ENCODE measurements around the gene FCHSD2.
"Not testable (repeated sequence)": the region's sequence is repeated elsewhere in the genome, so short reads cannot be mapped to it uniquely, and the experiment has no call there.

The FCHSD2 gene

DNA sequence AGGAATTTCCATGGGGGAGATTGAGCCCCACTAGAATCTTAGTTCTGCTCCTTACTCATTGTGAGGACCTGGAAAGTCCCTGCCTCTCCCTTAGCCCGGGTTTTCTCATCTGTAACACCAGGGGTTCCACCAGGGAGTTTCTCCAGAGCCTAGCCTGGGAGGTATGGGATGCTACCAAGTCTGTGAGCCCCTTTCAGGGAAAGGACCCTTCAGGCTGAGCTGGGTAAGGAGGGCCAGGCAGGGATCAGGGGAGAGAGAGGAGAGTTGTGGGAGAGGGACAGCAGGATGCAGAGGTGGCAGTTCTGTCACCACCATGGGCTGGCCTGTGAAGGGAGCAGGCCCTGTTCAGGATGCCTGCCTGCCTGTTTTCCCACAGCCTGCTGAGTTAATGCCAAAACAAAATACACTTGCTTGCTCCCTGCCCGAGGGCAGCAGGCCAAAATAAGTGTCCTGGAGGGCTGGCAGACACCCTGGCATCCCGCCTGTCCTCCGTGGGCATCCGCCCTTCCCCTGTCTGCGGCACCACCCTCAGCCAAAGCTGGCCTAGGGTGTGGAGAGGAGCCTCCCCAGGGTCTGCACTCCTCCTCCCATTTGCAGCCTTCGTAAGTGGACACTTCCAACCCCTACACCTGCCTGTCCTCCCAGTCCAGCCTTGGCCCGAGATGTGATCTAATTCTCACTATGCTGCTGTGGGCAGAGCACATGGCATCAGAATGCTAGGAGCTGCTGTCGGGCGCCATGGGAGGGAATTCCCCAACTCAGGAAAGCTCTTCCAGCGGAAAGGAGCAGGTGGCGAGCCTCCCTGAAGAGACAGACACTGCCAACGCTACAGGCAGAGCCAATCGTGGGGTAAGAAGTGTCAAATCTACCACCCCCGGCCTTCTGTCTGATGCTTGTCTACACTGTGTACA lies 5.9 kb upstream of the FCHSD2 start:
- DNase-seq: no peak

DNA sequence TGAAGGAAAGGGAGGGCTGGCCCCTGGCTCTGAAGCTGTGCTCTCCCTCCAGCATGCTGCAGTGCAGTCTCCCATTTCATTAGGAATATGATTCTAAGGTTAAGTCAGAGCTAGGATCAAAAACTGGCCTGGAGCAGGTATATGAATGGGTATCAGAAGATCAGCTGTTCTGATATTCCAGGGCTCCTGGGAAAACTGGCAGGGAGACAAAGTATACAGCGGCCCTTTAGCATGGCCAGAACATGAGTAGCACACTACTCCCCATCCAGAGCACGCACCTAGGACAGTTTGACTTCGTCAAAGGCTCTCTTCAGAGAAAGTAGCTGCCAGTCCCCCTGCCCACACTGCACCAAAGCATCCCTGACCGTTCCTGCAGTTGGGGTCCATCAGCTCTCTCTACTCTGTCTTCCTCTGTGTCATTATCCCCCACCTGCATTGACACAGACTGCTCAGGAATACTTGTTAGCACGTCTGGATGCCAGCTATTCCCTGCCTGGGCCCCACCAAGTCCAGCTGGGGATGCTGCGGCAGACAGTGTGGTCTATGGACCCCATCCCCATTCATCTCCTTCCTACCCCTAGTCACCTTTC lies 4.0 kb upstream of the FCHSD2 start:
- DNase-seq: no peak

DNA sequence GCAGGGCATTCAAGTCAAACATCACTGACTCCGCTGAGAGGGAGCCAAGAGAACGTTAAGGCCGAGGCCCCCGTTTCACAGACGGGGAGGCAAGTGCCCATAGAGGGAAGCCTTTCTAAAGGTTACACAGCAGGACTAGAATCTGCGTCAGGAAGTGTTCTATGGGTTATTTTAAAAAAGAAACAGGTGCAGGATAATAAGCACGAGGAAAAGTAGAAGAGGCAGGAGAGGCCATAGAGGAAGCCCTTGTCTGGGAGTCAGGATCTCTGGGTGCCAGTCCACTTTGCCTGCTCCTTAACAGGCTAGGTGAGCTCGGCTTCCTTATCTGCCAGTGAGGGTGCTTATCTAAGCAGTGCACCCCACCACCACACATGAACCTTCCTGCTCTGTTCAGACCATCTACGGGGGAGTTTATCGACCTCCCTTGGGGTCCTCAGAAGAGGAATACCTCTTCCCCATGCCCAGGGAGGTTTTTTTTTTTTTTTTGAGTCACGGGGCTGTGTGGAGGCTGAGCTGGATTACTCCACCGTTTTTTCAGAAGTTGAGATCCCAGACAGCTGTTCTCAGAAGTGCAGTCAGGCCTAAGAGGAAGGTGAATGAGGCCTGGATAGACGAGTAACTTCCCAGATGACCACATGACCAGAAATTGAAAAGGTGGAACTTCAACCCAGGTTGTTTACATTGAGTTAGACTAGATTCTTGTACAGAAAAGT lies 1.2 kb upstream of the FCHSD2 start:
- peak; percentile 65 for DNase-seq

GRCh38 chr11:73141309-73142127 lies 600 bp downstream of the FCHSD2 start:
- DNase-seq: peak; percentile 22

GRCh38 chr11:73141031-73141308 lies 1.1 kb downstream of the FCHSD2 start:
- DNase-seq: no peak

DNA sequence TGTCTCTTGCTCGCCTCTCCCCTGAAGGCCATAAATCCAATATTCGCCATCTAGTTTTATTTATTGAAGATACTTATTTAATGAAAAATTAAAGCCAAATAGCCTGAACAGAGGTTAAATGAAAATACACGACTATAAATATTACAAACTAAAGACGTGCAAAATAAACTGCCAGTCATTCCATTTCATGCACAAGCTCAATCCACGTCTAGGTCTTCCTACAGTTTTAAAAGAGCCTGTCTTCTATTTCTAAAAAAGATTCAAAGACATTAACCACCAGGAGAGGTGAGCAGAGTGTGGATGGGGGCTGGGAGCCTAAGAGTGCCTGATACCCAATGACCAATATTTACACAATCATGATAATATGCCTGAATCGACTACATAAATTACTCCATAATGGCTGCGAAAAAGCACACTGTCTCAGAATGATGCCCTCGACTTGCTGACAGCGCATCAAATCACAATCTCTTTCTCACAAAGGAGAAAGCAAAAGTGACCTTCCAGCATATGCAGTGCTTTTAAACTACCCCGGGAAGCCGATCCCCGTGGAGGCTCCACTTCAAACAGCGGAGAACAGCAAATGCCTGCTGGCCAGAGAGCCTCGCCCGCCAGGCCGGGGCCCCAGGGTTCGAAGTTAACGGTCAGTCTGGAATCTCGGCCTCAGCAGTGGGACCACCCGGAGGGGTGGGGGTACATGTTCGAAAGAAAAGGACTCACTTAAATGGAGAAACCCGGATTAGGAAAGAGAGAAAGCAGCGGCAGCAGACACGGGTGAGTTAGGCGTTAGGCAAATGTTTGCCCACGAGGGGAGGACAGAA lies 1.7 kb downstream of the FCHSD2 start:
- DNase-seq: peak; percentile 3

- no peak for DNase-seq
These were observed 2.5 kb downstream of the FCHSD2 start for GRCh38 chr11:73139476-73140198.

DNA sequence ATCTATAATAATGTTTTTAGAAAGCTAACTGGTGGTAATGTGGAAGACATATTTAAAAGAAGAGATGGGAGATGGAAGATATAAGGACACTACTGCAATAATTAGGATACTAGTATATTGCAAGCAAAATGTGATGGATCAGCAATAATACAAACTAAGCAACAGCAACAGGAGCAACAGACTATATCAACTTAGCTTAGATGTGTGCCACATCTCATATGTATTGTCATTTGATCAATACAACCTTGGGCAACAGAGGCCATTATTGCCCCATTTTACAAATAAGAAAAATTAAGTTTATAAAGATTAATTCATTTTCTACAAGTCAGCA lies 4.2 kb downstream of the FCHSD2 start:
- DNase-seq: no peak

- no peak for DNase-seq
These were observed 4.7 kb downstream of the FCHSD2 start for GRCh38 chr11:73137262-73137943.

GRCh38 chr11:73136722-73137121 lies 5.4 kb downstream of the FCHSD2 start:
- DNase-seq: not testable (repeated sequence)

DNA sequence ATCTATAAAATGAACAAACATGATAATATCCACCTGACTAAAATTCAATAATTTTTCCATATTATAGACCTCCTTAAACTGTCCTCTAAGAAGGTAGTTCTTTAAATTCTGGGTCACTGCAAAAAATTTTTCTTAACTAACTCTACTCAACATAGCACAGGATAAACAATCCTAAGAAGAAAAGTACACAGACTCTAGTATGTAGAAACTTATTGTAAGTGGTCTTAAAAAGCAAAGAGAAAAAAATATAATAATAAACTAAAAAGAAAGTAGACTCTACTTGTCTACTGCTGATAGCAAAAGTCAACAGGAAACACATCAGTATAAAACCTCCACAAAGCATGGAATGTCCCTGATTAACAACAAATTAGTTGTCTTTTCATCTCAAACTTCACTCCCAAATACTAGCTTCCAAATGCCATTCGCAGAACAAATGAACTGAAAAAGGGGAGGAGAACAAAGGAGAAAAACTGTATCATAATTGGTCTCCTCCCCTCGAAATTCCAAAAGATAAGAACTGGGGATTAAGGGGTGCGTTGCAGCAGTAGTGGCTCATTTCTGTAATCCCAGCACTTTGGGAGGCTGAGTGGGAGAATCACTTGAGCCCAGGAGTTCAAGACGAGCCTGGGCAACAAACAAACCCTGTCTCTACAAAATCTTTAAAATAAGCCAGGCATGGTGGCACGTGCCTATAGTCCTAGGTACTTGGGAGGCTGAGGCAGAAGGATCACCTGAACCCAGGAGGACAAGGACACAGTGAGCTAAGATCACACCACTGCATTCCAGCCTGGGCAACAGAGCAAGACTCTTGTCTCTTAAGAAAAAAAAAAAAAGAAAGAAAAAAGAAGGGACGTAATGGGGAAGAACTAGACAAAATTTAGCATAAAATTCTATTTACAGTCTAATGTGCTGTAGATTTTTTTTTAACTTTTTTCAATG lies 6.5 kb downstream of the FCHSD2 start:
- no peak for DNase-seq

DNA sequence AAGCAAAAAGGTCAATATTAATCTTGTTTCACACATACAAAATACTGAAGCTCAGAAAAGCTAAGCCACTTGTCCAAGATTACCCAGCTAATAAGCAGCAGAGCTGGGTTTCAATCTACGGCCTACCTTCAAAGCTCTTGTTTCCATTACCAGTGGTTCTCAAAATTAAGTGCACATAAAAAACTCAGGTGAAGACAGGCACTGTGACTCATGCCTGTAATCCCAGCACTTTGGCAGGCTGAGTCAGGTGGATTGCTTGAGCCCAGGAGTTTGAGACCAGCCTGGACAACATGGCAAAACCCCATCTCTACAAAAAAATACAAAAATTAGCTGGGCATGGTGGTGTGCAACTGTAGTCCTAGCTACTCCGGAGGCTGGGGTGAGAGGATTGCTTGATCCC lies 9.8 kb downstream of the FCHSD2 start:
- DNase-seq: not testable (repeated sequence)

GRCh38 chr11:73130181-73130580 lies 11.9 kb downstream of the FCHSD2 start:
- DNase-seq: no peak

DNA sequence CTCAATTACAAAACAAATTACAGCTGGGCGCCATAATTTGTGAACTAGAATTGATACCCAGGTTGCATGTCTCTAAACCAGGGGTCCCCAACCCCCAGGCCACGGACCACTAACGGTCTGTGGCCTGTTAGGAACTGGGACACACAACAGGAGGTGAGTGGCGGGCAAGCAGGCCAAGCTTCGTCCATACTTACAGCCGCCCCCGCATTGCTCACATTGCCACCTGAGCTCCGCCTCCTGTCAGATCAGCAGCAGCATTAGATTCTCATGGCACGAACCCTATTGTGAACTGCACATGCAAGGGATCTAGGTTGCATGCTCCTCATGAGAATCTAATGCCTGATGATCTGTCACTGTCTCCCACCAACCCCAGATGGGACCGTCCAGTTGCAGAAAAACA lies 12.9 kb downstream of the FCHSD2 start:
- DNase-seq: no peak

DNA sequence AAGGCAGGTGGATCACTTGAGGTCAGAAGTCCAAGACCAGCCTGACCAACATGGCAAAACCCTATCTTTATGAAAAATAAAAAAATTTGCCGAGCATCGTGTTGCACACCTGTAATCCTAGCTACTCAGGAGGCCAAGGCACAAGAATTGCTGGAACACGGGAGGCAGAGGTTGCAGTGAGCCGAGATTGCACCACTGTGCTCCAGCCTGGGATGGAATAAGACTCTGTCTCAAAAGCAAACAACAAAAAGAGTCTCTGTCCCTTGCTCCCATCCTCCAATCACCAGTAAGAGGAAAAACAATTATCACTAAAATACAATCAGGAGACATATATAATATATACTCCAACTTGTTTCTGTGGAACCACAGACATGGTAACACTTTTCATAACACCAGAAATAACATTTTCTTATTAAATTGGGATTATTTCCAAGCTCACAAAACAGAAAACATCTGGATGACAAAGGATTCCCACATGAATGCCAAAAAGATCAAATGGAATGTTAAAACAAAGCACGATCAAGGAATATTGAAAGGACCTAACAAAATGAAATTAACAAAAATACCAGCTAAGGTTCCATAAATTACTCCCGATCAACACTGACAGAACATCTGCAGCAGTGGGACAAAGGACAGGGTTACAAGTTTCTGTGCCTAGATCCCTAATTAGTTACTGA lies 15.2 kb downstream of the FCHSD2 start:
- DNase-seq: no peak

GRCh38 chr11:73124800-73125199 lies 17.3 kb downstream of the FCHSD2 start:
- DNase-seq: no peak

- DNase-seq: not testable (repeated sequence)
These were observed 18.2 kb downstream of the FCHSD2 start for GRCh38 chr11:73123892-73124291.

GRCh38 chr11:73121692-73122091 lies 20.4 kb downstream of the FCHSD2 start:
- no peak for DNase-seq

- DNase-seq: no peak
These were observed 25.0 kb downstream of the FCHSD2 start for GRCh38 chr11:73117071-73117470.
